Measurements from ENCODE around the gene TNRC6A. TPM values are rescaled to one million over a fixed set of nuclear protein-coding genes. Genes with fewer than 3 reads are reported as not detected.
"Not testable (repeated sequence)": the region's sequence is repeated elsewhere in the genome, so short reads cannot be mapped to it uniquely, and the experiment has no call there.

The TNRC6A gene
- total RNA-seq, 3 donors from 2014 or later = 39.3 to 53.8 (median 43.8) TPM

DNA sequence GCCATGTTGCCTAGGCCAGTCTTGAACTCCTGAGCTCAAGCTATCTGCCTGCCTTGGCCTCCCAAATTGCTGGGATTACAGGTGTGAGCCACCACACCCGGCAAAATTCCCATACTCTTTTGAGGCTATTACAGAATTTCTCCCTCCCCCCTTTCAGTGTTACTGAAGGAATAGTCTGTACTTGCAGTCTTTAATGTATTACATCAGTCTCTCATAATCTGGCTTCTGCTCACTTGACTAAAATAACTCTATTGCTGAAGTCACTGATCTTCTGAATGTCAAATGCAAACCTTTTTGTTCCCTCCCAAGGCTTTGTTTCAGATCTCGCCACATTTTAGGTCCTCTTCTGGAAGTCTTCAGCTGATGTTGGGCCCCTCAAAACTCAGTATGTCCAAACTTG, 51.8 kb downstream of the TNRC6A start:
- H3K27me3 Mint-ChIP-seq (ENCODE audit: low read depth) = no peaks in the 10 kb centered on the region
- H3K9me3 Mint-ChIP-seq = no peaks in the 10 kb centered on the region
- H3K36me3 Mint-ChIP-seq (ENCODE audit: insufficient read depth) = peaks cover 49% of the 10 kb centered on the region
- H3K4me3 Mint-ChIP-seq = no peak overlapping the region
- peaks cover 9% of the 10 kb centered on the region for H3K4me1 Mint-ChIP-seq (ENCODE audit: low read depth)
- ATAC-seq = no peak
- no peak for DNase-seq

GRCh38 chr16:24784121-24784520, 54.7 kb downstream of the TNRC6A start:
- Mint-ChIP-seq H3K4me1 (ENCODE audit: low read depth) (peaks cover 5% of the 10 kb centered on the region), H3K9me3 (no peaks in the 10 kb centered on the region), H3K4me3 (no peak overlapping the region), H3K36me3 (ENCODE audit: insufficient read depth) (peaks cover 27% of the 10 kb centered on the region), H3K27me3 (ENCODE audit: low read depth) (no peaks in the 10 kb centered on the region)
- ATAC-seq (no peak), DNase-seq (no peak)

DNA sequence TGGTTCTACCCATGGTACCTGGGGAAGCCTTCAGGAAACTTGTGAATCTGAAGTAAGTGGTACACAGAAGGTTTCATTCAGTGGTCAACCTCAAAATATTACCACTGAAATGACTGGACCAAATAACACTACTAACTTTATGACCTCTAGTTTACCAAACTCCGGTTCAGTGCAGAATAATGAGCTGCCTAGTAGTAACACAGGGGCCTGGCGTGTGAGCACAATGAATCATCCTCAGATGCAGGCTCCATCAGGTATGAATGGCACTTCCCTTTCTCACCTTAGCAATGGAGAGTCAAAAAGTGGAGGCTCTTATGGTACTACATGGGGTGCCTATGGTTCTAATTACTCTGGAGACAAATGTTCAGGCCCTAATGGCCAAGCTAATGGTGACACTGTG, 60.4 kb downstream of the TNRC6A start:
- no peak overlapping the region for H3K4me3 Mint-ChIP-seq
- no peaks in the 10 kb centered on the region for H3K27me3 Mint-ChIP-seq (ENCODE audit: low read depth)
- H3K9me3 Mint-ChIP-seq = no peaks in the 10 kb centered on the region
- ATAC-seq (no peak), DNase-seq (no peak)
- H3K4me1 Mint-ChIP-seq (ENCODE audit: low read depth) = peaks cover 5% of the 10 kb centered on the region
- peaks cover 28% of the 10 kb centered on the region for H3K36me3 Mint-ChIP-seq (ENCODE audit: insufficient read depth)

DNA sequence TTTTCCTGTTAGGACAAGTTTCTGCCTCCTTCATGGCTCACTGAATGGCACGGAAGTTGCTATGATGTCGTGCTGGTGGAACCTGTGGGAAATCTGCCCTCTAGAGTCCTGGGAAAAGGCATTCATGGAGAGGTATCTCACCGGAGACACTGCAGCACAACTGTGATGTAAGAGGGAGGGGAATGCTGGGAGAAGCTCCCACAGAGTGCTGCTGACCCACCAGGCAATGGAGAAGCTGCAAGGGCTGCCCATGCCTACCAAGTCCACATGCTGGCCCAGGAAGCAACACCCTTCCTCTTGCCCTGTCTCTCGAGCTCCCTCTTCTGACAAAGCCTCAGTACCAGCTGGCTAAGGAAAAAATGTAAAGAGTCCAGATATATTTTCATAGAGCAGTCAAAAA, 71.1 kb downstream of the TNRC6A start:
- DNase-seq (no peak), ATAC-seq (no peak)
- Mint-ChIP-seq H3K4me1 (ENCODE audit: low read depth) (no peaks in the 10 kb centered on the region), H3K36me3 (ENCODE audit: insufficient read depth) (peaks cover 62% of the 10 kb centered on the region), H3K4me3 (no peak overlapping the region), H3K27me3 (ENCODE audit: low read depth) (no peaks in the 10 kb centered on the region), H3K9me3 (no peaks in the 10 kb centered on the region)

GRCh38 chr16:24801761-24802302, 72.4 kb downstream of the TNRC6A start:
- ATAC-seq (no peak), DNase-seq (no peak)
- no peaks in the 10 kb centered on the region for H3K4me1 Mint-ChIP-seq (ENCODE audit: low read depth)
- H3K36me3 Mint-ChIP-seq (ENCODE audit: insufficient read depth) = peaks cover 62% of the 10 kb centered on the region
- no peaks in the 10 kb centered on the region for H3K27me3 Mint-ChIP-seq (ENCODE audit: low read depth)
- H3K9me3 Mint-ChIP-seq = no peaks in the 10 kb centered on the region
- no peak overlapping the region for H3K4me3 Mint-ChIP-seq

- Mint-ChIP-seq H3K4me1 (ENCODE audit: low read depth) (no peaks in the 10 kb centered on the region), H3K4me3 (no peak overlapping the region), H3K9me3 (no peaks in the 10 kb centered on the region), H3K36me3 (ENCODE audit: insufficient read depth) (peaks cover 58% of the 10 kb centered on the region), H3K27me3 (ENCODE audit: low read depth) (no peaks in the 10 kb centered on the region)
- DNase-seq (no peak), ATAC-seq (no peak)
Observed at GRCh38 chr16:24805484-24805883, 76.0 kb downstream of the TNRC6A start.

GRCh38 chr16:24807301-24807700, 77.8 kb downstream of the TNRC6A start:
- DNase-seq = no peak
- H3K27me3 Mint-ChIP-seq (ENCODE audit: low read depth) = no peaks in the 10 kb centered on the region
- H3K36me3 Mint-ChIP-seq (ENCODE audit: insufficient read depth) = peaks cover 55% of the 10 kb centered on the region
- H3K4me1 Mint-ChIP-seq (ENCODE audit: low read depth) = no peaks in the 10 kb centered on the region
- ATAC-seq = no peak
- H3K9me3 Mint-ChIP-seq = no peaks in the 10 kb centered on the region
- H3K4me3 Mint-ChIP-seq = no peak overlapping the region

DNA sequence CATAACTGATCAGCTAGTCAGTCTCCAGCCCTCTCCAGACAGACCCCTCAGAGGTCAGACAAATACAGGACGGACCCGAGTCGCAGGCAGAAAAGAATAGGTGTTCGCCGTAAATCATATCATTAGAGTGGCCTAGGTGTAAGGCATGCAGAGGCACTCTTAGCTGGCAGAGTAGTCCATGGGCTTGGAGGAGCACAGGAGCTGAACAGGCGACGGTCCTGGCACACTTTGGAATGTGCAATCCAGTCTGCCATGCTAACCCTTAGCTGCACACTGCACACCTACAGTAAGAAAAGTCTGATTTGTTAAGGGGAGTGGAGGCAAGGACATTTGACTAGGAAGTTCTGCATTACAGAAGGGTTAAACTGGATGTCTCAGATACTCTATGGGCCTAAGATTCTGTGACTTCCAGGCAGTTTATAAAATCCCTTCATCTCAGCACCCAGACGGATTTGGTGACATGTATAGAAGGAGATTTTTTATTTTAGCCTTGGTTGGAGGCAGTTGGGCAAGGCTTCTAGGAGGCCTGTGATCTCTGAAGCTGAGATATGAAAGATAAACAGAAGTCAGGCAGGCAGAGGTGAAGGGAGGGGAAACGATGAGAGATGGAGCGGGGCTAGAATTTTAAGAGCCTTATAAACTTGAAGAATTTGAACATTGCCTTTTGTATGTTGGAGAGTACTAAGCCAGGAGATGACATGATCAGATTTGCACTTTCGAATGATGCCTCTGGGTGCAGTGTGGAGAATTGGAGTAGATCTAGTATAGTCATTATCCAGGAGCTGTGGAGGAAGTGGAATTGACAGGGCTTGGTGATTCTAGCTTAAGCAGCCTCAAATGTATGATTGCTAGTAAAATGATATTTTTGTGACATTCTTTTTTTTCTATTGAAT, 81.7 kb downstream of the TNRC6A start:
- H3K9me3 Mint-ChIP-seq = no peaks in the 10 kb centered on the region
- no peaks in the 10 kb centered on the region for H3K27me3 Mint-ChIP-seq (ENCODE audit: low read depth)
- peaks cover 49% of the 10 kb centered on the region for H3K36me3 Mint-ChIP-seq (ENCODE audit: insufficient read depth)
- H3K4me3 Mint-ChIP-seq = no peak overlapping the region
- no peak for ATAC-seq
- no peaks in the 10 kb centered on the region for H3K4me1 Mint-ChIP-seq (ENCODE audit: low read depth)
- DNase-seq = no peak

DNA sequence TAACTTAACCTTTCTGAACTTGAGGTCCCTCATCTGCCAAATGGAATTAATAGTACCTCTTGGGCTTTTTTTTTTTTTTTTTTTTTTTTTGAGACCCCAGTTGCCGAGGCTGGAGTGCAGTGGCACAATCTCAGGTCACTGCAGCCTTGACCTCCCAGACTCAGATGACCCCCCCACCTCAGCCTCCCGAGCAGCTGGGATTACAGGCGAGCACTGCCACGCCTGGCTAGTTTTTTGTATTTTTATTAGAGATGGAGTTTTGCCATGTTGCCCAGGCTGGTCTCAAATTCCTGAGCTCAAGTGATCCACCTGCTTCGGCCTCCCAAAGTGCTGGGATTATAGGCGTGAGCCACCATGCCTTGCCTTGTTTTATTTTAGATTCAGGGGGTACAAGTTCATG, 83.4 kb downstream of the TNRC6A start:
- not testable (repeated sequence) for H3K9me3 Mint-ChIP-seq; H3K27me3 Mint-ChIP-seq (ENCODE audit: low read depth); H3K4me1 Mint-ChIP-seq (ENCODE audit: low read depth); ATAC-seq; DNase-seq; H3K4me3 Mint-ChIP-seq
- peaks cover 43% of the 10 kb centered on the region for H3K36me3 Mint-ChIP-seq (ENCODE audit: insufficient read depth)

GRCh38 chr16:24815021-24815420, 85.6 kb downstream of the TNRC6A start:
- no peak for ATAC-seq
- no peaks in the 10 kb centered on the region for H3K4me1 Mint-ChIP-seq (ENCODE audit: low read depth)
- no peak overlapping the region for H3K4me3 Mint-ChIP-seq
- DNase-seq = no peak
- H3K9me3 Mint-ChIP-seq = no peaks in the 10 kb centered on the region
- no peaks in the 10 kb centered on the region for H3K27me3 Mint-ChIP-seq (ENCODE audit: low read depth)
- peaks cover 45% of the 10 kb centered on the region for H3K36me3 Mint-ChIP-seq (ENCODE audit: insufficient read depth)

DNA sequence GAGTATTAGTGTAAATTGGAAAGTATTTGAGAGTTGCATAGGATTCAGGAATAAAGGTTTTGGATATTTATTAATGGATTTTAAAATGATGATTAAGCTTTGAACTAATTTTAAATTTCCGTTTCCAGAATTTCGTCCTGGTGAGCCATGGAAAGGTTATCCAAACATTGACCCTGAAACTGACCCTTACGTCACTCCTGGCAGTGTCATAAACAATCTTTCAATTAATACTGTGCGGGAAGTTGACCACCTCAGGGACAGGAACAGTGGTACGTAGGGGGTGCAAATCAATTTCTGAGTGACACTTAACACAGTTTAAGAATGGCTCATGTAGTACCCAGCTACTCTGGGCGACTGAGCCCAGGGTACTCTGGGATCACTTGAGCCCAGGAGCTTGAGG, 87.2 kb downstream of the TNRC6A start:
- Mint-ChIP-seq H3K4me3 (no peak overlapping the region), H3K9me3 (no peaks in the 10 kb centered on the region), H3K4me1 (ENCODE audit: low read depth) (no peaks in the 10 kb centered on the region), H3K27me3 (ENCODE audit: low read depth) (no peaks in the 10 kb centered on the region), H3K36me3 (ENCODE audit: insufficient read depth) (peaks cover 43% of the 10 kb centered on the region)
- ATAC-seq = no peak
- DNase-seq = no peak

DNA sequence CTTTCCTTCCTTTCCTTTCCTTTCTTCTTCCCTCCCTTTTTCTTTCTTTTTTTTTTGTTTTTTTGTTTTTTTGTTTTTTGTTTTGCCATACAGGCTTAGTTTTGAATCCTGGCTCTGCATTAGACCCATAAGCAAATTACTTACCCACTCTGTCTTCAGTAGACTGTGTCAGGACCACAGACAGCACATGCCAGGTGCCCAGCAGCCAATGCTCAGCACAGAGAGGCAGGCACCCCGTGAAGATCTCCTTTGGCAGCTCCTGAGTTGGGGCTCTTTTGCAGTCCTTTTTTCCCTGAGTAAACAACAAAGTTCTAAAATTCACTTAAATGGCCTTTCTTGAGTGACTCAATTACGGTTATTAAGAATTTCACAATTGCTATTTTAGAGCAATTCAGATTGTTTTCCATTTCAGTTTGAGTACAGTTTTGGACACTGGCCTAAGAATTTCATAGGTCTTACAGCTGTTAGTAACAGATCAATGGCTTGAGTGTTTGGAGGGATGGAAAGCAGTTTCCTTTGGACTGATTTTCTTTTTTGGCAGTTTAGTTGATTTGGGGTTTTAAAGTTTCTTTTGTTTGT, 90.1 kb downstream of the TNRC6A start:
- ATAC-seq (no peak), DNase-seq (no peak)
- Mint-ChIP-seq H3K4me1 (ENCODE audit: low read depth) (no peaks in the 10 kb centered on the region), H3K9me3 (no peaks in the 10 kb centered on the region), H3K4me3 (no peak overlapping the region), H3K27me3 (ENCODE audit: low read depth) (no peaks in the 10 kb centered on the region), H3K36me3 (ENCODE audit: insufficient read depth) (peaks cover 52% of the 10 kb centered on the region)

DNA sequence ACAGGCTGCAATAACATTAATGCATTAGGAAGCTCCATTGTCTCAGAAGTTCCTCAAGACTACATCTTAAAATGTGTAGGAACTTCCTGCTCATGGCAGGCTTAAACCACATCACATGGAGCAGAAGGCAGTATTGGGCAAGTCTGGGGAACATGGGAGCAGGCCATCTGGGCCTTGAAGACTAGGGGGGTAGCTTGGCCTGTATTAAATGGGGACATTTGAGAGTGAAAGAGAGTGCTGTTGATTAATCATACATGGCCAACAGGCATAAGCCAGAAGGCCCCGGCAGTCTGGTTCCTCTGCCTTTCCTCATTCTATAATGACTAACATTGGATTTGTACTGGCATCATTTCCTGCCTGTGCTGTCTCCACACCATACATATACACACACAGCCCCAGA, 91.1 kb downstream of the TNRC6A start:
- ATAC-seq (no peak), DNase-seq (no peak)
- no peaks in the 10 kb centered on the region for H3K9me3 Mint-ChIP-seq
- H3K27me3 Mint-ChIP-seq (ENCODE audit: low read depth) = no peaks in the 10 kb centered on the region
- H3K4me1 Mint-ChIP-seq (ENCODE audit: low read depth) = no peaks in the 10 kb centered on the region
- no peak overlapping the region for H3K4me3 Mint-ChIP-seq
- peaks cover 54% of the 10 kb centered on the region for H3K36me3 Mint-ChIP-seq (ENCODE audit: insufficient read depth)

DNA sequence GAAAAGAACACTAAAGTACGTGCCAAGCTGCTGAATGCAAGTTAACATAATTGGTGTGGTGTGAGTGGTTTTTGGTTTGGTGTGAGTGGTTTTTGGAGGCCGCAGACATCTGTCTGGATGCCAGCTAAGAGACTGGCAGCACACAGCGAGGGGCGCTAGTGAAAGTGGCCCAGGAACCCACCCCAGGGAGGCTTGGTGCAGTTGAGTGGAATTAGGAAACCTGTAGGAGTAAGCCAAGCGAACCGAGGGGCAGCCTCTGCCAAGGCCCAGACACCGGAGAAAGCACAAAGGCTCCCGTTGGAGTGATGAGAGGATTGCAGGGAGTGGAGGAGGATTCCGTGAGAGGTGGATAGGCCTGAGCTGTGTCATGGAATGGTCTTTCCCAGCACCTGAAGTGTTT, 91.7 kb downstream of the TNRC6A start:
- H3K9me3 Mint-ChIP-seq = no peaks in the 10 kb centered on the region
- H3K36me3 Mint-ChIP-seq (ENCODE audit: insufficient read depth) = peaks cover 60% of the 10 kb centered on the region
- no peak for ATAC-seq
- H3K4me3 Mint-ChIP-seq = no peak overlapping the region
- no peaks in the 10 kb centered on the region for H3K27me3 Mint-ChIP-seq (ENCODE audit: low read depth)
- no peak for DNase-seq
- H3K4me1 Mint-ChIP-seq (ENCODE audit: low read depth) = no peaks in the 10 kb centered on the region

- no peak for DNase-seq
- Mint-ChIP-seq H3K4me3 (no peak overlapping the region), H3K36me3 (ENCODE audit: insufficient read depth) (peaks cover 65% of the 10 kb centered on the region), H3K27me3 (ENCODE audit: low read depth) (no peaks in the 10 kb centered on the region), H3K9me3 (no peaks in the 10 kb centered on the region), H3K4me1 (ENCODE audit: low read depth) (no peaks in the 10 kb centered on the region)
- ATAC-seq = no peak
Observed at GRCh38 chr16:24822542-24822941, 93.1 kb downstream of the TNRC6A start.
